Esophagus squamous epithelium (tissue), 5 donors: ENCODE results near the gene KRT13. TPM values are rescaled to one million over a fixed set of nuclear protein-coding genes. Genes with fewer than 3 reads are reported as not detected.

Experiments
- DNase-seq: peaks from one replicate; lab custom pipeline; 2025; lab: John Stamatoyannopoulos, UW
- H3K27ac ChIP-seq, 4 donors: fragments of 200-600 bp; sonication (generic); one replicate each; pipeline ENCODE4 v1.5.1; 2016 to 2019; ENCODE audit warnings: mild to moderate bottlenecking in 1 of 4
- H3K27me3 ChIP-seq, 4 donors: fragments of 200-600 bp; sonication (generic); 1 replicate in 3 of 4; 2 replicates in 1 of 4; pipeline versions ENCODE4 v1.5.1 to v1.6.0; 2017 to 2021; ENCODE audit warnings: antibody characterized with exemption in 1 of 4
- H3K36me3 ChIP-seq, 3 donors: fragments of 200-600 bp; sonication (generic); one replicate each; pipeline ENCODE4 v1.5.1; 2016 to 2019
- H3K4me1 ChIP-seq, 3 donors: fragments of 200-600 bp; sonication (generic); one replicate each; pipeline ENCODE4 v1.5.1; 2017 to 2019
- H3K4me3 ChIP-seq, 4 donors: fragments of 200-600 bp; sonication (generic); 1 replicate in 3 of 4; 2 replicates in 1 of 4; pipeline ENCODE4 v1.5.1; 2016 to 2019; ENCODE audit warnings: mild to moderate bottlenecking in 2 of 4, moderate library complexity in 1 of 4
- H3K9me3 ChIP-seq, 3 donors: fragments of 200-600 bp; sonication (generic); one replicate each; pipeline ENCODE4 v1.5.1; 2016 to 2019
- POLR2A ChIP-seq, 4 donors: fragments of 450-650 bp; IDR thresholded peaks; one replicate each; pipeline ENCODE4 v1.6.1; 2017; ENCODE audit warnings: antibody characterized with exemption in 4 of 4, mild to moderate bottlenecking in 4 of 4, moderate library complexity in 3 of 4
- WGBS, 2 donors: methylation state at CpG; one replicate each; pipeline ENCODE4 v1.1.5; 2018; 5-methylcytosine and 5-hydroxymethylcytosine counted together
- intact Hi-C: fragments of 100-400 bp; cut with DNase I; formaldehyde crosslinking; loops from one replicate; pipeline ENCODE4 v1.15.0; 2022
- total RNA-seq, 4 donors: library from RNA; depleted of rRNA; stranded (reverse); fragments of >200 nt; gene quantifications; one replicate each; pipeline ENCODE4 v1.1.0, GENCODE V29; 2016
- TF ChIP-seq, protein P1 (sequence below), 6 experiments: fragments of 450-650 bp in 4 of 6; fragments of 200-600 bp in 2 of 6; sonication (generic) in 2 of 6; IDR thresholded peaks; one replicate each; pipeline ENCODE4 v1.5.1; 2016 to 2019; ENCODE audit warnings: antibody characterized with exemption in 6 of 6, mild to moderate bottlenecking in 4 of 6, moderate library complexity in 4 of 6
- donor health status: DM: yes; HTN: yes; CAD: no.

Gene KRT13
- total RNA-seq, 4 donors from 2014 or later = 27,182 to 79,363 (median 33,601) TPM

DNA sequence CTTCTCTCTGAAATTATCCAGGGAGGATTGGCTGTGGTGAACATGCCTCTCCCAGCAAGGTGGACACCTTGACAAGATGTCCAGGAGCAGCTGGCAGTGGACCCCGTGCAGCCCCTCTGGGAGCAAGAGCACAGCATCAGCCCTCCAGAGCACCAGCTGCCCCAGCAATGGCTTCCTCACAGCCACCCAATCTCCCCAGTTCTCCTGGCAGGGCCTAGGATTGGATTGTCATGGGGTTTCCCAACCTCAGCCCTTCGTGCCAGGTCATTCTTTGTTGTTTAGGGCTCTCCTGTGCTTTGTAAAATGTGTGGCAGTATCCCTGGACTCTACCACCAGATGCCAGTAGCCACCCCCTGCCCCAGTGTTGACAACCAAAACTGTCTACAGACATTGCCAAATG lies 13.9 kb downstream of the KRT13 start:
- Histone ChIP-seq H3K36me3 (no peaks in the 10 kb centered on the region), H3K9me3 (no peaks in the 10 kb centered on the region), H3K27ac (no peak overlapping the region), H3K4me1 (peaks cover 0 to 49% (median 22%) of the 10 kb centered on the region in 3 donors), H3K4me3 (no peak overlapping the region), H3K27me3 (peaks cover 0 to 6% (median 0%) of the 10 kb centered on the region in 4 donors)
- DNase-seq = no peak
- WGBS, 2 donors = 50% methylated on average over 1 of the region's 2 CpGs; no CpG with 5 or more reads in 1 of the 2 donors
- intact Hi-C loops = no loop called here
- TF ChIP-seq, protein P1, sequence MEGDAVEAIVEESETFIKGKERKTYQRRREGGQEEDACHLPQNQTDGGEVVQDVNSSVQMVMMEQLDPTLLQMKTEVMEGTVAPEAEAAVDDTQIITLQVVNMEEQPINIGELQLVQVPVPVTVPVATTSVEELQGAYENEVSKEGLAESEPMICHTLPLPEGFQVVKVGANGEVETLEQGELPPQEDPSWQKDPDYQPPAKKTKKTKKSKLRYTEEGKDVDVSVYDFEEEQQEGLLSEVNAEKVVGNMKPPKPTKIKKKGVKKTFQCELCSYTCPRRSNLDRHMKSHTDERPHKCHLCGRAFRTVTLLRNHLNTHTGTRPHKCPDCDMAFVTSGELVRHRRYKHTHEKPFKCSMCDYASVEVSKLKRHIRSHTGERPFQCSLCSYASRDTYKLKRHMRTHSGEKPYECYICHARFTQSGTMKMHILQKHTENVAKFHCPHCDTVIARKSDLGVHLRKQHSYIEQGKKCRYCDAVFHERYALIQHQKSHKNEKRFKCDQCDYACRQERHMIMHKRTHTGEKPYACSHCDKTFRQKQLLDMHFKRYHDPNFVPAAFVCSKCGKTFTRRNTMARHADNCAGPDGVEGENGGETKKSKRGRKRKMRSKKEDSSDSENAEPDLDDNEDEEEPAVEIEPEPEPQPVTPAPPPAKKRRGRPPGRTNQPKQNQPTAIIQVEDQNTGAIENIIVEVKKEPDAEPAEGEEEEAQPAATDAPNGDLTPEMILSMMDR (IDR thresholded peaks at IDR 0.05) = no peak
- TF ChIP-seq POLR2A (IDR thresholded peaks at IDR 0.05) = no peak

DNA sequence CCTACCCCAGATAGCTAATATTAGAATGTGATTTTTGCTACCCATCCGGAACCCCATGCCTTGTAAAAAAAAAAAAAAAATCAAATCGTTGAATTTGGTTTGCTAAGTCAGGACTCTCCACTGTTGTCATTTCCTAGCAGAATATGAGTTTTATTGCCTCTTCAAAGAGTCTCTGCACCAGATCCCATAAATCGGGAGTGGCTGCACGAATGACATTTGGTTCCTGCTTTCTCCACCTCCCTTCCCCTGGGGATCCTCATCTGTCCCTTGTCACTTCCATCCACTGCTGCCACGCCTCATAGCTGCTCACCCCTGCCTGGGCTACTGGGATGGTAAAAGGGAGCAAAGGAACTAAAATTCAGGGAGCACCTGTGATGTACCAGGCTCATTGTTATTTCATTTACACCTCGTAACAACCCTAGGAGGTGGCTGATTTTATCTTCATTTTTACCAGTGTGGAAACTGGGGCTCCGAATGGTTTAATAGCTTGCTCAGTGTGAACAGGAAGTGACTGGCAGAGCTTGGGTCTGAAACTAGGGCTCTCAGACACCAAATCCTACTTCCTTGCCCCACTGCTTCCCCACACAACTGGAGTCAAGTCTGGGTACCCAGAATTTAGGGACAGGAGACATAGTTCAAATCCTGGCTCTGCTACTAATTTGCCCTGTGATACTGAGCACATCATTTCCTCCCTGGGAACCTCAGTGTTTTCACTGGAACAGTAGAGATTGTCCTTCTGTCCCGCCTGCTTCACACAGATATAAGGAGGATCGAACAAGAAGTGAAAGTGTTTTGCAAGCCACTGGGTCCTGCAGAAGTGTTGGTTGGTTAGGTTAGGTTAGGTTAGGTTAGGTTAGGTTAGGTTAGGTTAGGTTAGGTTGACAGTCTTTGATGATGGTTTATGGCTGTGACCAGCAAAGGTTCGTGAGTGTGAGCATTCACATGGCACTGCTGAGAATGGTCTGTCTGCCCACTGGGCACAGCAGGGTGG lies 15.1 kb downstream of the KRT13 start:
- Histone ChIP-seq H3K4me1 (peaks cover 0 to 37% (median 22%) of the 10 kb centered on the region in 3 donors), H3K9me3 (no peaks in the 10 kb centered on the region), H3K27ac (no peak overlapping the region), H3K36me3 (no peaks in the 10 kb centered on the region), H3K27me3 (peaks cover 0 to 8% (median 0%) of the 10 kb centered on the region in 4 donors), H3K4me3 (no peak overlapping the region)
- intact Hi-C loops = no loop called here
- WGBS, 2 donors = 73 to 83% methylated on average over 8 to 9 of the region's 10 CpGs
- TF ChIP-seq POLR2A (IDR thresholded peaks at IDR 0.05) = no peak
- TF ChIP-seq, protein P1 (IDR thresholded peaks at IDR 0.05) = no peak
- DNase-seq = no peak

DNA sequence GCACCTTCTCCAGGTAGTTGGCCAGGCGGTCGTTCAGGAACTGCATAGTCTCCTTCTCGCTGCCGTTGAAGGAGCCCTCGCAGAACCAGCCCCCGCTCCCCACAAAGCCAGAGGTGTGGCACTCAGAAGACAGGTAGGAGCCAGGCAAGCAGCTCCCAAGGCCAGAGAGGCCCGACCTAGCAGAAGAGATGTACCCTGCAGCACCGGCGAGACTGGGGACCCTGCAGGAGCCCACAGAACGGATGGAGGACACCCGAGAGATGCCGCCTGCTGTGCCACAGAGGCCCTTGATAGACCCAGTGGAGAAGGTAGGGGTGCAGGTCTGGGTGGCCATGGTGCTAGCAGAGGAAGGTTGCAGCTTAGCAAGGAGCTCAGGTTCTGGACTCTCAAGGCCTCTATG lies 15.9 kb downstream of the KRT13 start, which contains the start of gene KRT36:
Gene KRT36, minus strand, starts transcription at position 380 of the 400 bp plus-strand sequence. Its CDS starts 46 bp downstream, at position 334.
- Histone ChIP-seq H3K27me3 (peaks cover 0 to 8% (median 0%) of the 10 kb centered on the region in 4 donors), H3K9me3 (no peaks in the 10 kb centered on the region), H3K4me1 (peaks cover 0 to 29% (median 16%) of the 10 kb centered on the region in 3 donors), H3K4me3 (no peak within 1 kb of the TSS), H3K27ac (no peak within 1 kb of the TSS), H3K36me3 (no peaks in the 10 kb centered on the region)
- no peak for DNase-seq
- intact Hi-C loops = no loop called here
- WGBS, 2 donors = 89 to 100% methylated on average over 4 to 7 of the region's 12 CpGs
- TF ChIP-seq POLR2A (IDR thresholded peaks at IDR 0.05) = no peak
- TF ChIP-seq, protein P1 (IDR thresholded peaks at IDR 0.05) = no peak

DNA sequence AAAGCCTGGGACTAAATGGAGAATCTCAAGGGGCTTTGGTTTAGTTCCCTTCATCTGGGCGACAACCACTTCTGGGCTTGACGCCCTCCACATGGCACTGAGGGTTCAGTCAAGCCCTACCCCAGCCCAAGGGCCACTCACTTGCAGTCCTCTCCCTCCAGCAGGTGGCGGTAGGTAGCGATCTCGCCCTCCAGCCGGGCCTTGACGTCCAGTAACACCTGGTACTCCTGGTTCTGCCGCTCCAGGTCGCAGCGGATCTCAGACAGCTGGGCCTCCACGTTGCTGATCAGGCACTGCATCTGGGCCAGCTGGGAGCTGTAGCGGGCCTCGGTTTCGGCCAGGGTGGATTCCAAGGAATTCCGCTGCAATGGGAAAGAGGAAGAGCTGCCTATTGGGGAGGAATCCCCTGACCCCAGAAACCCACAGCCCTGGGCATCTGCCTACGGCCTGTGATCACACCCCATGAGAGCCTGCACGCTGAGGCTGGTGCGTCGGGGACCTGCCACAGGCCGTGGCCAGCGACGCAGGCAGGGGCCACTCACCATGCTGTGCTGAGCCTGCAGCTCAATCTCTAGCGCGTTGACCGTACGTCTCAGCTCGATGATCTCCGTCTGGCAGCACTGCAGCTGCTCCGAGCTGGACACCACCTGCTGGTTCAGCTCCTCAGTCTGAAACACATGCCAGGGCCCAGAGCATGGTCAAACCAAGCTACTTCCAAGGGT lies 18.4 kb downstream of the KRT13 start:
- H3K27ac ChIP-seq = no peak overlapping the region
- intact Hi-C loops = no loop called here
- H3K27me3 ChIP-seq = peaks cover 0 to 8% (median 0%) of the 10 kb centered on the region in 4 donors
- no peak for DNase-seq
- no peaks in the 10 kb centered on the region for H3K36me3 ChIP-seq
- H3K4me3 ChIP-seq = no peak overlapping the region
- H3K9me3 ChIP-seq = no peaks in the 10 kb centered on the region
- 71 to 75% methylated on average over 7 to 10 of the region's 29 CpGs for WGBS, 2 donors
- TF ChIP-seq POLR2A (IDR thresholded peaks at IDR 0.05) = no peak
- TF ChIP-seq, protein P1 (IDR thresholded peaks at IDR 0.05) = peak in 3 of 6 experiments; percentile 16 to 37 (median 19)
- peaks cover 0 to 4% (median 0%) of the 10 kb centered on the region in 3 donors for H3K4me1 ChIP-seq
